OCI-LY7 (cell line): Measurements from ENCODE around the gene PPP6C.

Experiments
- CTCF ChIP-seq: fragments of 200-600 bp; sonication (generic); conservative IDR thresholded peaks from 2 replicates; pipeline ENCODE4 v1.5.1; 2014; ENCODE audit warnings: mild to moderate bottlenecking, antibody characterized with exemption, low read length, moderate library complexity, mixed read lengths
- EZH2phosphoT487 ChIP-seq: fragments of 200-600 bp; sonication (generic); IDR thresholded peaks from 2 replicates; pipeline ENCODE4 v1.6.1; 2018; ENCODE audit warnings: low read depth, borderline replicate concordance, mild to moderate bottlenecking, mixed run types, antibody characterized with exemption, low read length, moderate library complexity, mixed read lengths

- TF ChIP-seq CTCF (no peak), EZH2phosphoT487 (no peak)
Observed at GRCh38 chr9:125172031-125172755, 17.4 kb downstream of the PPP6C start.
